DND-41 (cell line): ENCODE measurements around the gene HMCN2.

Experiments used
- ATAC-seq: fragments of 200-7000 bp; cut with Tn5 transposase; 3 replicates; pipeline ENCODE4 v1.9.1; 2021; ENCODE audit warnings: low read depth; ENCODE audit not compliant: insufficient read depth
- DNase-seq: peaks from one replicate; pipeline ENCODE4 v3.0.0-alpha.2; 2020
- H2AFZ ChIP-seq: 2 replicates; pipeline ENCODE4 v1.6.0; 2012; ENCODE audit warnings: low read depth, low read length
- H3K27ac ChIP-seq: 2 replicates; pipeline ENCODE4 v1.5.1; 2012; ENCODE audit warnings: low read length, inconsistent platforms
- H3K27me3 ChIP-seq: fragments of 200-600 bp; sonication (generic); 2 replicates; pipeline ENCODE4 v1.6.0; 2012; ENCODE audit warnings: low read length, mild to moderate bottlenecking, inconsistent platforms; ENCODE audit not compliant: insufficient read depth, poor library complexity
- H3K36me3 ChIP-seq: 2 replicates; pipeline ENCODE4 v1.5.1; 2012; ENCODE audit warnings: low read length, inconsistent platforms; ENCODE audit not compliant: insufficient read depth
- H3K4me1 ChIP-seq: 2 replicates; pipeline ENCODE4 v1.5.1; 2012; ENCODE audit warnings: mild to moderate bottlenecking, low read length; ENCODE audit not compliant: insufficient read depth
- H3K4me2 ChIP-seq: 2 replicates; pipeline ENCODE4 v1.6.0; 2012; ENCODE audit warnings: mild to moderate bottlenecking, moderate library complexity, low read length, inconsistent platforms; ENCODE audit not compliant: insufficient read depth
- H3K4me3 ChIP-seq, 2 experiments: fragments of 200-600 bp in 1 of 2; shearing (Covaris generic) in 1 of 2; 2 replicates each; pipeline ENCODE4 v1.5.1; 2012 to 2016; ENCODE audit warnings: inconsistent platforms in 2 of 2, low read length in 2 of 2, mild to moderate bottlenecking in 2 of 2, low read depth in 1 of 2, moderate library complexity in 1 of 2
- H3K79me2 ChIP-seq: 2 replicates; pipeline ENCODE4 v1.6.0; 2012; ENCODE audit warnings: low read length, inconsistent platforms; ENCODE audit not compliant: insufficient read depth
- H3K9ac ChIP-seq: 2 replicates; pipeline ENCODE4 v1.6.0; 2012; ENCODE audit warnings: low read depth, mild to moderate bottlenecking, inconsistent platforms, low read length, moderate library complexity
- H3K9me3 ChIP-seq: 2 replicates; pipeline ENCODE4 v1.5.1; 2012; ENCODE audit warnings: low read length, moderate library complexity, mild to moderate bottlenecking, inconsistent platforms; ENCODE audit not compliant: insufficient read depth, severe bottlenecking
- H4K20me1 ChIP-seq: 2 replicates; pipeline ENCODE4 v1.6.0; 2012; ENCODE audit warnings: low read length; ENCODE audit not compliant: insufficient read depth
- CTCF ChIP-seq: IDR thresholded peaks from 2 replicates; pipeline ENCODE4 v1.5.1; 2012; ENCODE audit warnings: borderline replicate concordance, low read length, moderate library complexity, mild to moderate bottlenecking; ENCODE audit not compliant: poor library complexity, severe bottlenecking; ENCODE audit errors: extremely low read depth
- EZH2 ChIP-seq: IDR thresholded peaks from 3 replicates; pipeline ENCODE4 v1.6.1; 2012; ENCODE audit warnings: borderline replicate concordance, low read depth, mild to moderate bottlenecking, moderate library complexity, low read length, inconsistent platforms; ENCODE audit not compliant: severe bottlenecking

HMCN2 gene

DNA sequence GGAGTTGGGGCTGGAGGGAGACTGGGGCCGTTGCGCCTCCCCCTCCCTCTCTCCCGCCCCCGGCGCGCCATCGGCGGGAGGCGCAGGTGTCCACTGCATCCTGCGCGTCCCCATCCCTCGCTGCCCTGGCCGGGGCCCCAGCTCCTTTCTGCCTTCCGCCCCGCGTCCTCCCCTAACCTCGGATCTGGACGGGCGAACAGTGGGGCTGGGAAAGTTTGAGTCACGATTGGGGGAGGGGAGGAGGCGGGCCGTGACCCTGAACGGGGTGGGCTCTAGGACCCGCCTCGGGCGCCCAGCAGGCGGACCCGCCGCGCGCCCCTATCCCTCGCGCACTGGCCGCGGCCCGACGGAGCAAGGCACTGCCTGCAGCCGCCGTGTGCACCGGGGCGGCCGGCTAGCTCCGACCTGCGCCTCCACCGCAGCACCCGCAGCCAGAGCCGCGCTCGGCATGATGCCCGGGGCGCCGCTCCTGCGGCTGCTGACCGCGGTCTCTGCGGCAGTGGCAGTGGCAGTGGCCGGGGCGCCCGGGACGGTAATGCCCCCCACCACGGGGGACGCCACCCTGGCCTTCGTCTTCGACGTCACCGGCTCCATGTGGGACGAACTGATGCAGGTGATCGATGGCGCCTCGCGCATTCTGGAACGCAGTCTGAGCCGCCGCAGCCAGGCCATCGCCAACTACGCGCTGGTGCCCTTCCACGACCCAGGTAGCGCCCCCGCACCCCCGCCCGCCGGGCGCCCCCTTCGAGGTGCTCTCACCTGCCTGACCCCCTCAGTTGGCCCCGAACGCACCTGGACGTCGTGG is at the start of gene HMCN2:
Gene HMCN2 (plus strand): TSS at position 330 of the 805 bp plus-strand sequence. CDS start 119 bp downstream, at position 449.
- H3K9ac ChIP-seq, result no peak within 1 kb of the TSS
- no peaks in the 10 kb centered on the region for H3K4me1 ChIP-seq
- H3K27ac ChIP-seq, result no peak within 1 kb of the TSS
- TF ChIP-seq EZH2 (no peak), CTCF (no peak)
- DNase-seq, result no peak
- H3K4me3 ChIP-seq, result no peak within 1 kb of the TSS
- no peak within 1 kb of the TSS for H2AFZ ChIP-seq
- H4K20me1 ChIP-seq, result no peaks in the 10 kb centered on the region
- ATAC-seq, result no peak
- H3K79me2 ChIP-seq, result no peaks in the 10 kb centered on the region
- no peaks in the 10 kb centered on the region for H3K36me3 ChIP-seq
- H3K27me3 ChIP-seq, result no peaks in the 10 kb centered on the region
- H3K9me3 ChIP-seq, result no peaks in the 10 kb centered on the region
- H3K4me2 ChIP-seq, result no peak within 1 kb of the TSS

DNA sequence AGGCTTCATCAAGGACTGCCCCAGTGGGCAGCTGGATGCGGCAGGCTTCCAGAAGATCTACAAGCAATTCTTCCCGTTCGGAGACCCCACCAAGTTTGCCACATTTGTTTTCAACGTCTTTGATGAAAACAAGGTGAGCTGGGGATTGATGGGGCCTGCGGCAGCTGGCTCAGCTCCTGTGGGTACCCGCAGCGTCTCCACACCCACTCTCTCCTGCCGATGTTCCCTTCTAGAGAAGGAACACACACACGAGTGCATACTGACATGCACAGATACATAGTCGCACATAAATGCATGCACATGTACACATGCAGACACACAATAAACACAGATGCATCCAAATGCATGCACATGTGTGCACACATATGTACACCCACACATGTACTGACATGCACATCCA is 47.7 kb upstream of the HMCN2 start:
- Histone ChIP-seq H3K4me3 (no peak overlapping the region), H3K27ac (no peak overlapping the region), H3K36me3 (no peaks in the 10 kb centered on the region), H3K27me3 (no peaks in the 10 kb centered on the region), H3K9ac (no peak overlapping the region), H3K4me1 (no peaks in the 10 kb centered on the region), H4K20me1 (no peaks in the 10 kb centered on the region), H3K4me2 (no peak overlapping the region), H3K79me2 (no peaks in the 10 kb centered on the region), H2AFZ (no peak overlapping the region), H3K9me3 (no peaks in the 10 kb centered on the region)
- DNase-seq (no peak), ATAC-seq (no peak)
- TF ChIP-seq CTCF (no peak), EZH2 (no peak)

- Histone ChIP-seq H3K9me3 (no peaks in the 10 kb centered on the region), H3K27me3 (no peaks in the 10 kb centered on the region), H3K79me2 (no peaks in the 10 kb centered on the region), H3K9ac (no peak overlapping the region), H3K36me3 (no peaks in the 10 kb centered on the region), H4K20me1 (no peaks in the 10 kb centered on the region), H3K4me3 (no peak overlapping the region), H3K4me2 (no peak overlapping the region), H3K4me1 (no peaks in the 10 kb centered on the region), H2AFZ (no peak overlapping the region), H3K27ac (no peak overlapping the region)
- ATAC-seq, result no peak
- no peak for DNase-seq
- TF ChIP-seq EZH2 (no peak), CTCF (no peak)
Observed at GRCh38 chr9:130219661-130220096, 45.9 kb upstream of the HMCN2 start.
